WTC11 (cell line): ENCODE measurements around the gene LGALS9. TPM values are rescaled to one million over a fixed set of nuclear protein-coding genes. Genes with fewer than 3 reads are reported as not detected.
"Not testable (repeated sequence)": the region's sequence is repeated elsewhere in the genome, so short reads cannot be mapped to it uniquely, and the experiment has no call there.

Source experiments
- ATAC-seq: fragments of 200-7000 bp; cut with Tn5 transposase; 2 replicates; pipeline ENCODE4 v1.10.0; 2021; ENCODE audit warnings: mild to moderate bottlenecking, moderate library complexity
- CTCF ChIA-PET: fragments of 300-600 bp; sonication (Branson Sonifier 250); formaldehyde crosslinking; loops from one replicate; lab custom pipeline; 2021; ENCODE audit warnings: antibody characterized with exemption; lab: Charles Lee
- POLR2A ChIA-PET: fragments of 350-600 bp; sonication (Branson Sonifier 250); formaldehyde crosslinking; loops from one replicate; lab custom pipeline; 2021; ENCODE audit warnings: antibody characterized with exemption; lab: Charles Lee
- DNase-seq: peaks from one replicate; pipeline ENCODE4 v3.0.0; 2021; ENCODE audit warnings: low spot score
- H3K27ac Mint-ChIP-seq: 2 replicates; pipeline ENCODE4 v1.8.0; 2021; ENCODE audit warnings: mixed read lengths
- H3K27me3 Mint-ChIP-seq: 2 replicates; pipeline ENCODE4 v1.8.0; 2021; ENCODE audit warnings: low read depth, mild to moderate bottlenecking, moderate library complexity, mixed read lengths
- H3K36me3 Mint-ChIP-seq: 2 replicates; pipeline ENCODE4 v1.8.0; 2021; ENCODE audit warnings: mixed read lengths
- H3K4me1 Mint-ChIP-seq: 2 replicates; pipeline ENCODE4 v1.8.0; 2022; ENCODE audit warnings: mixed read lengths
- H3K4me3 Mint-ChIP-seq: 2 replicates; pipeline ENCODE4 v1.8.0; 2021; ENCODE audit warnings: mild to moderate bottlenecking, moderate library complexity, mixed read lengths
- H3K9me3 Mint-ChIP-seq: 2 replicates; pipeline ENCODE4 v1.8.0; 2021; ENCODE audit warnings: mixed read lengths
- AR ChIP-seq: fragments of 250-450 bp; sonication (Bioruptor Pico); IDR thresholded peaks from 2 replicates; pipeline ENCODE4 v1.9.0; 2021; ENCODE audit warnings: mild to moderate bottlenecking
- CREM ChIP-seq: sonication (generic); formaldehyde crosslinking; IDR thresholded peaks from 2 replicates; pipeline ENCODE4 v1.8.1; 2022; ENCODE audit warnings: mild to moderate bottlenecking, missing genetic modification reagents, moderate library complexity
- FOXJ3 ChIP-seq: sonication (generic); formaldehyde crosslinking; IDR thresholded peaks from 2 replicates; pipeline ENCODE4 v1.9.0; 2021; ENCODE audit warnings: missing genetic modification reagents, mild to moderate bottlenecking, borderline replicate concordance
- FOXP1 ChIP-seq: sonication (generic); formaldehyde crosslinking; IDR thresholded peaks from 2 replicates; pipeline ENCODE4 v1.8.0; 2022; ENCODE audit warnings: missing genetic modification reagents, mild to moderate bottlenecking, moderate library complexity, borderline replicate concordance
- GABPB1 ChIP-seq: sonication (generic); formaldehyde crosslinking; IDR thresholded peaks from 2 replicates; pipeline ENCODE4 v1.8.1; 2023; ENCODE audit warnings: mild to moderate bottlenecking, missing genetic modification reagents
- HMGXB4 ChIP-seq: sonication (generic); formaldehyde crosslinking; IDR thresholded peaks from 2 replicates; pipeline ENCODE4 v1.8.1; 2023; ENCODE audit warnings: mild to moderate bottlenecking, moderate library complexity, missing genetic modification reagents
- MAX ChIP-seq: sonication (generic); formaldehyde crosslinking; IDR thresholded peaks from 2 replicates; pipeline ENCODE4 v1.8.0; 2022; ENCODE audit warnings: mild to moderate bottlenecking, missing genetic modification reagents
- NFYB ChIP-seq: sonication (generic); formaldehyde crosslinking; conservative IDR thresholded peaks from 2 replicates; pipeline ENCODE4 v1.8.0; 2022; ENCODE audit warnings: low read depth, missing genetic modification reagents
- NR2C2 ChIP-seq: sonication (generic); formaldehyde crosslinking; IDR thresholded peaks from 2 replicates; pipeline ENCODE4 v1.8.0; 2022; ENCODE audit warnings: mild to moderate bottlenecking, missing genetic modification reagents
- TEAD1 ChIP-seq: sonication (generic); formaldehyde crosslinking; IDR thresholded peaks from 2 replicates; pipeline ENCODE4 v1.8.0; 2022; ENCODE audit warnings: mild to moderate bottlenecking, missing genetic modification reagents
- ZBTB43 ChIP-seq: sonication (generic); formaldehyde crosslinking; IDR thresholded peaks from 2 replicates; pipeline ENCODE4 v1.8.1; 2023; ENCODE audit warnings: mild to moderate bottlenecking, missing genetic modification reagents
- ZNF219 ChIP-seq: sonication (generic); formaldehyde crosslinking; IDR thresholded peaks from 2 replicates; pipeline ENCODE4 v1.8.0; 2023; ENCODE audit warnings: missing genetic modification reagents, mild to moderate bottlenecking, borderline replicate concordance
- ZNF317 ChIP-seq: sonication (generic); formaldehyde crosslinking; IDR thresholded peaks from 2 replicates; pipeline ENCODE4 v1.8.1; 2023; ENCODE audit warnings: low read depth, mild to moderate bottlenecking, moderate library complexity, missing genetic modification reagents, borderline replicate concordance
- ZNF671 ChIP-seq: fragments of 250-450 bp; sonication (Bioruptor Pico); IDR thresholded peaks from 2 replicates; pipeline ENCODE4 v1.8.0; 2021; ENCODE audit warnings: mild to moderate bottlenecking
- total RNA-seq: library from RNA; stranded (reverse); gene quantifications from 3 replicates; pipeline ENCODE4 v1.2.3, GENCODE V29; 2021

LGALS9 gene
- total RNA-seq, 1 experiment from 2014 or later = 5.7 TPM

GRCh38 chr17:27640790-27641189 is 9.8 kb downstream of the LGALS9 start (continued):
- no peak for TF ChIP-seq MAX (CRISPR knock-in tag)

GRCh38 chr17:27644586-27644985 is 13.6 kb downstream of the LGALS9 start:
- ChIA-PET POLR2A (no interaction called here), CTCF (interaction anchor here (1.0 to 1.3 kb wide), 2 partner anchors 10 to 41 kb away, joined by 3 to 5 read pairs; no protein-coding TSS in a partner anchor)
- DNase-seq (no peak), ATAC-seq (no peak)
- no peaks in the 10 kb centered on the region for H3K36me3 Mint-ChIP-seq
- no peaks in the 10 kb centered on the region for H3K9me3 Mint-ChIP-seq
- peaks cover 20% of the 10 kb centered on the region for H3K4me1 Mint-ChIP-seq
- H3K27ac Mint-ChIP-seq = no peak overlapping the region
- no peak overlapping the region for H3K4me3 Mint-ChIP-seq
- no peaks in the 10 kb centered on the region for H3K27me3 Mint-ChIP-seq
- TF ChIP-seq HMGXB4 (no peak), ZBTB43 (CRISPR knock-in tag) (no peak), NR2C2 (CRISPR knock-in tag) (no peak)

- H3K27me3 Mint-ChIP-seq, POLR2A ChIA-PET, DNase-seq, H3K27ac Mint-ChIP-seq, H3K36me3 Mint-ChIP-seq, H3K9me3 Mint-ChIP-seq, H3K4me3 Mint-ChIP-seq: not testable (repeated sequence)
- peaks cover 14% of the 10 kb centered on the region for H3K4me1 Mint-ChIP-seq
- CTCF ChIA-PET = interaction anchor here (1.3 to 1.5 kb wide), 3 partner anchors 9 to 43 kb away, joined by 3 to 6 read pairs (median 3); no protein-coding TSS in a partner anchor
- peak; percentile 75 for ATAC-seq
Measured at GRCh38 chr17:27645621-27646020, 14.6 kb downstream of the LGALS9 start.

GRCh38 chr17:27646232-27646631 is 15.2 kb downstream of the LGALS9 start:
- CTCF ChIA-PET = interaction anchor here (1.5 kb wide), 2 partner anchors 9 to 44 kb away, joined by 3 to 6 read pairs; no protein-coding TSS in a partner anchor
- H3K36me3 Mint-ChIP-seq = no peaks in the 10 kb centered on the region
- no peak overlapping the region for H3K27ac Mint-ChIP-seq
- H3K4me1 Mint-ChIP-seq = peaks cover 10% of the 10 kb centered on the region
- ATAC-seq (no peak), DNase-seq (no peak)
- no peaks in the 10 kb centered on the region for H3K9me3 Mint-ChIP-seq
- H3K4me3 Mint-ChIP-seq = no peak overlapping the region
- H3K27me3 Mint-ChIP-seq = no peaks in the 10 kb centered on the region
- POLR2A ChIA-PET = no interaction called here
- TF ChIP-seq FOXP1 (CRISPR knock-in tag) (no peak), ZNF317 (CRISPR knock-in tag) (no peak), ZNF671 (CRISPR knock-in tag) (no peak), NFYB (CRISPR knock-in tag) (no peak), TEAD1 (CRISPR knock-in tag) (no peak), GABPB1 (CRISPR knock-in tag) (no peak), FOXJ3 (CRISPR knock-in tag) (no peak), ZBTB43 (CRISPR knock-in tag) (no peak), ZNF219 (no peak), CREM (no peak)

- Mint-ChIP-seq H3K27ac (no peak overlapping the region), H3K36me3 (no peaks in the 10 kb centered on the region), H3K4me1 (peaks cover 19% of the 10 kb centered on the region), H3K9me3 (no peaks in the 10 kb centered on the region), H3K27me3 (no peaks in the 10 kb centered on the region), H3K4me3 (no peak overlapping the region)
- ATAC-seq = no peak
- ChIA-PET POLR2A (no interaction called here), CTCF (interaction anchor here (0.9 to 5.7 kb wide), 4 partner anchors 38 to 232 kb away, joined by 3 to 48 read pairs (median 6); no protein-coding TSS in a partner anchor)
- TF ChIP-seq AR (CRISPR knock-in tag) = no peak
- DNase-seq = no peak
Measured at GRCh38 chr17:27647765-27648164, 16.8 kb downstream of the LGALS9 start.

- ATAC-seq = peak; percentile 31
- H3K4me3 Mint-ChIP-seq, H3K9me3 Mint-ChIP-seq, H3K27me3 Mint-ChIP-seq, POLR2A ChIA-PET, H3K36me3 Mint-ChIP-seq, H3K27ac Mint-ChIP-seq: not testable (repeated sequence)
- peaks cover 21% of the 10 kb centered on the region for H3K4me1 Mint-ChIP-seq
- CTCF ChIA-PET = interaction anchor here (1.0 to 5.7 kb wide), 3 partner anchors 40 to 107 kb away, joined by 4 to 48 read pairs (median 5); no protein-coding TSS in a partner anchor
- DNase-seq = peak; percentile 35
Measured at GRCh38 chr17:27649111-27649571, 18.2 kb downstream of the LGALS9 start.
